Activated naive CD4-positive, alpha-beta T cell treated with anti-CD3 and anti-CD28 coated beads, Interleukin-2, amount 50 U/mL, for 24 hours (primary cell): ENCODE results near the gene PLEKHB2.

Experiments used
- H3K27ac Mint-ChIP-seq: one replicate; pipeline ENCODE4 v1.8.0; 2021; ENCODE audit warnings: mild to moderate bottlenecking, mixed read lengths
- H3K27me3 Mint-ChIP-seq: one replicate; pipeline ENCODE4 v1.8.0; 2021; ENCODE audit warnings: mixed read lengths
- H3K36me3 Mint-ChIP-seq: one replicate; pipeline ENCODE4 v1.8.0; 2021; ENCODE audit warnings: mixed read lengths
- H3K4me1 Mint-ChIP-seq: one replicate; pipeline ENCODE4 v1.8.0; 2021; ENCODE audit warnings: mixed read lengths
- H3K4me3 Mint-ChIP-seq: one replicate; pipeline ENCODE4 v1.8.0; 2021; ENCODE audit warnings: mild to moderate bottlenecking, mixed read lengths
- H3K9me3 Mint-ChIP-seq: one replicate; pipeline ENCODE4 v1.8.0; 2021; ENCODE audit warnings: mixed read lengths

The PLEKHB2 gene

GRCh38 chr2:131120815-131121317 is 15.7 kb downstream of the PLEKHB2 start:
- peaks cover 41% of the 10 kb centered on the region for H3K4me1 Mint-ChIP-seq
- no peaks in the 10 kb centered on the region for H3K9me3 Mint-ChIP-seq
- no peak overlapping the region for H3K27ac Mint-ChIP-seq
- H3K36me3 Mint-ChIP-seq: peaks cover 15% of the 10 kb centered on the region
- no peaks in the 10 kb centered on the region for H3K27me3 Mint-ChIP-seq
- no peak overlapping the region for H3K4me3 Mint-ChIP-seq

GRCh38 chr2:131121464-131121863 is 16.3 kb downstream of the PLEKHB2 start:
- no peaks in the 10 kb centered on the region for H3K27me3 Mint-ChIP-seq
- no peak overlapping the region for H3K4me3 Mint-ChIP-seq
- peaks cover 36% of the 10 kb centered on the region for H3K4me1 Mint-ChIP-seq
- no peaks in the 10 kb centered on the region for H3K9me3 Mint-ChIP-seq
- no peak overlapping the region for H3K27ac Mint-ChIP-seq
- peaks cover 9% of the 10 kb centered on the region for H3K36me3 Mint-ChIP-seq

- Mint-ChIP-seq H3K36me3 (peaks cover 12% of the 10 kb centered on the region), H3K27me3 (no peaks in the 10 kb centered on the region), H3K4me1 (peaks cover 33% of the 10 kb centered on the region), H3K9me3 (no peaks in the 10 kb centered on the region), H3K27ac (no peak overlapping the region), H3K4me3 (no peak overlapping the region)
Observed at GRCh38 chr2:131122496-131122895, 17.4 kb downstream of the PLEKHB2 start.

GRCh38 chr2:131123192-131123591 is 18.1 kb downstream of the PLEKHB2 start:
- H3K27me3 Mint-ChIP-seq: no peaks in the 10 kb centered on the region
- H3K4me3 Mint-ChIP-seq: no peak overlapping the region
- H3K9me3 Mint-ChIP-seq: no peaks in the 10 kb centered on the region
- H3K27ac Mint-ChIP-seq: no peak overlapping the region
- H3K36me3 Mint-ChIP-seq: peaks cover 18% of the 10 kb centered on the region
- H3K4me1 Mint-ChIP-seq: peaks cover 27% of the 10 kb centered on the region

- Mint-ChIP-seq H3K27ac (no peak overlapping the region), H3K4me1 (peaks cover 16% of the 10 kb centered on the region), H3K27me3 (no peaks in the 10 kb centered on the region), H3K9me3 (no peaks in the 10 kb centered on the region), H3K4me3 (no peak overlapping the region), H3K36me3 (peaks cover 31% of the 10 kb centered on the region)
Observed at GRCh38 chr2:131125195-131125757, 20.1 kb downstream of the PLEKHB2 start.

GRCh38 chr2:131126436-131126835 is 21.3 kb downstream of the PLEKHB2 start:
- Mint-ChIP-seq H3K36me3 (peaks cover 31% of the 10 kb centered on the region), H3K4me3 (no peak overlapping the region), H3K4me1 (peaks cover 10% of the 10 kb centered on the region), H3K27me3 (no peaks in the 10 kb centered on the region), H3K9me3 (no peaks in the 10 kb centered on the region), H3K27ac (no peak overlapping the region)

- H3K9me3 Mint-ChIP-seq: no peaks in the 10 kb centered on the region
- no peak overlapping the region for H3K4me3 Mint-ChIP-seq
- peaks cover 32% of the 10 kb centered on the region for H3K36me3 Mint-ChIP-seq
- H3K27me3 Mint-ChIP-seq: no peaks in the 10 kb centered on the region
- no peak overlapping the region for H3K27ac Mint-ChIP-seq
- peaks cover 10% of the 10 kb centered on the region for H3K4me1 Mint-ChIP-seq
Observed at GRCh38 chr2:131127076-131127475, 21.9 kb downstream of the PLEKHB2 start.

- H3K36me3 Mint-ChIP-seq: peaks cover 32% of the 10 kb centered on the region
Observed at GRCh38 chr2:131127981-131128380, 22.8 kb downstream of the PLEKHB2 start.

GRCh38 chr2:131130298-131130596 is 25.1 kb downstream of the PLEKHB2 start:
- Mint-ChIP-seq H3K4me1 (peaks cover 7% of the 10 kb centered on the region), H3K27ac (no peak overlapping the region), H3K4me3 (no peak overlapping the region), H3K36me3 (peaks cover 30% of the 10 kb centered on the region), H3K9me3 (no peaks in the 10 kb centered on the region), H3K27me3 (no peaks in the 10 kb centered on the region)

More at GRCh38 chr2:131127981-131128380, 22.8 kb downstream of the PLEKHB2 start:
- H3K4me1 Mint-ChIP-seq: peaks cover 8% of the 10 kb centered on the region
- H3K27me3 Mint-ChIP-seq: no peaks in the 10 kb centered on the region
- no peaks in the 10 kb centered on the region for H3K9me3 Mint-ChIP-seq
- H3K4me3 Mint-ChIP-seq: no peak overlapping the region
- H3K27ac Mint-ChIP-seq: no peak overlapping the region

- Mint-ChIP-seq H3K27me3 (no peaks in the 10 kb centered on the region), H3K36me3 (peaks cover 25% of the 10 kb centered on the region), H3K27ac (peak overlapping the region; percentile 23), H3K9me3 (no peaks in the 10 kb centered on the region), H3K4me1 (peaks cover 14% of the 10 kb centered on the region), H3K4me3 (no peak overlapping the region)
Observed at GRCh38 chr2:131132729-131133128, 27.6 kb downstream of the PLEKHB2 start.

GRCh38 chr2:131140581-131140980 is 35.4 kb downstream of the PLEKHB2 start:
- Mint-ChIP-seq H3K9me3 (no peaks in the 10 kb centered on the region), H3K4me3 (no peak overlapping the region), H3K4me1 (peaks cover 27% of the 10 kb centered on the region), H3K36me3 (peaks cover 16% of the 10 kb centered on the region), H3K27ac (peak overlapping the region; percentile 35), H3K27me3 (no peaks in the 10 kb centered on the region)

- H3K27me3 Mint-ChIP-seq: no peaks in the 10 kb centered on the region
- H3K9me3 Mint-ChIP-seq: no peaks in the 10 kb centered on the region
- no peak overlapping the region for H3K4me3 Mint-ChIP-seq
- peaks cover 19% of the 10 kb centered on the region for H3K4me1 Mint-ChIP-seq
- peaks cover 16% of the 10 kb centered on the region for H3K36me3 Mint-ChIP-seq
- no peak overlapping the region for H3K27ac Mint-ChIP-seq
Observed at GRCh38 chr2:131142849-131143248, 37.7 kb downstream of the PLEKHB2 start.

- no peak overlapping the region for H3K4me3 Mint-ChIP-seq
- H3K27ac Mint-ChIP-seq: no peak overlapping the region
- peaks cover 12% of the 10 kb centered on the region for H3K4me1 Mint-ChIP-seq
- H3K36me3 Mint-ChIP-seq: peaks cover 16% of the 10 kb centered on the region
- H3K27me3 Mint-ChIP-seq: no peaks in the 10 kb centered on the region
- H3K9me3 Mint-ChIP-seq: no peaks in the 10 kb centered on the region
Observed at GRCh38 chr2:131143803-131144202, 38.7 kb downstream of the PLEKHB2 start.

GRCh38 chr2:131145040-131145439 is 39.9 kb downstream of the PLEKHB2 start:
- no peak overlapping the region for H3K27ac Mint-ChIP-seq
- peaks cover 15% of the 10 kb centered on the region for H3K36me3 Mint-ChIP-seq

GRCh38 chr2:131146231-131146630 is 41.1 kb downstream of the PLEKHB2 start:
- Mint-ChIP-seq H3K36me3 (peaks cover 11% of the 10 kb centered on the region), H3K9me3 (no peaks in the 10 kb centered on the region), H3K27me3 (no peaks in the 10 kb centered on the region), H3K4me1 (peaks cover 12% of the 10 kb centered on the region), H3K4me3 (no peak overlapping the region), H3K27ac (no peak overlapping the region)

More at GRCh38 chr2:131145040-131145439, 39.9 kb downstream of the PLEKHB2 start:
- H3K9me3 Mint-ChIP-seq: no peaks in the 10 kb centered on the region
- H3K4me1 Mint-ChIP-seq: peaks cover 12% of the 10 kb centered on the region
- no peaks in the 10 kb centered on the region for H3K27me3 Mint-ChIP-seq
- no peak overlapping the region for H3K4me3 Mint-ChIP-seq

GRCh38 chr2:131146749-131147148 is 41.6 kb downstream of the PLEKHB2 start:
- Mint-ChIP-seq H3K9me3 (no peaks in the 10 kb centered on the region), H3K36me3 (peaks cover 11% of the 10 kb centered on the region), H3K4me1 (peaks cover 11% of the 10 kb centered on the region), H3K27me3 (no peaks in the 10 kb centered on the region), H3K4me3 (no peak overlapping the region), H3K27ac (no peak overlapping the region)

GRCh38 chr2:131148426-131148825 is 43.3 kb downstream of the PLEKHB2 start:
- no peak overlapping the region for H3K4me3 Mint-ChIP-seq
- peaks cover 6% of the 10 kb centered on the region for H3K36me3 Mint-ChIP-seq
- no peak overlapping the region for H3K27ac Mint-ChIP-seq
- no peaks in the 10 kb centered on the region for H3K4me1 Mint-ChIP-seq
- H3K9me3 Mint-ChIP-seq: no peaks in the 10 kb centered on the region
- H3K27me3 Mint-ChIP-seq: no peaks in the 10 kb centered on the region
